ENCODE results near the gene TTI1. TPM values are rescaled to one million over a fixed set of nuclear protein-coding genes. Genes with fewer than 3 reads are reported as not detected.

The TTI1 gene
- total and polyA plus RNA-seq, 2 of the 13 experiments (the other 11 are each of a cell fraction or from before 2014, with no cell fraction given): 22.9 to 39.8 TPM

DNA sequence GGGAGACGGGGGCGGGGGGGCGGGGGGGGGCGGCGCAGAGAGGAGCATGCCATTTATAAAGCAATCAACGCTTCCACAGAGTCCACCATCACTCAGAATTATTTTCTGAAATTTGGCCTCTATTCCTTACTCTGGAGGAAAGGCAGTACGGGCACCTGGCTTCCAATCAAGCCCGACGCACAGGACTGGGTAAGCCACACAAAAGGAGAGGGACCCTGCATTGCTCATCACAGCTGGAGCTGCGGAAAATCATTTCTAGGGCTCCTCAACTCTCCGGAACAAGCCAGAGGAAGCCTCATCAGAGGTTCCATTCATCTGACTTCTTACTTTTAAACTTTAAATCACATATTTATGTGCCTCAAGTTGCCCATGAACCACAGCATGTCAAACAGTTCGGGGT lies 55.9 kb downstream of the TTI1 start:
- POLR2A ChIA-PET: no interaction called here
- intact Hi-C loops (cut with micrococcal nuclease; ENCODE audit: unreplicated experiment) (no loop called here), in situ Hi-C loops (cut with HindIII; ENCODE audit: extremely low pct_ligation_motif_present, low pct_unique_long_range_greater_than_20kb) (no loop called here)
- Histone ChIP-seq H3K4me1 (ENCODE audit: insufficient read depth, low read length) (no peaks in the 10 kb centered on the region), H3K36me3 (replicated peaks in 1 of 2; ENCODE audit: control insufficient read depth in 1 of 2, insufficient read depth in 2 of 2, low read length in 2 of 2) (peaks cover 4 to 10% of the 10 kb centered on the region in 2 experiments), H4K20me1 (ENCODE audit: insufficient read depth, low read length) (no peaks in the 10 kb centered on the region), H3K9ac (ENCODE audit: insufficient read depth, low read depth, low read length) (no peak overlapping the region), H3K4me3 (replicated peaks in 1 of 3; ENCODE audit: insufficient read depth in 1 of 3, low read depth in 2 of 3, low read length in 3 of 3) (no peak overlapping the region), H3K9me3 (ENCODE audit: low read length) (no peaks in the 10 kb centered on the region), H3K4me2 (ENCODE audit: low read depth, low read length) (no peak overlapping the region), H3K27me3 (ENCODE audit: control insufficient read depth in 1 of 2, insufficient read depth in 2 of 2, low read length in 2 of 2) (no peaks in the 10 kb centered on the region), H3K27ac (ENCODE audit: extremely low read length, insufficient read depth, low read length) (no peak overlapping the region), H2AFZ (ENCODE audit: low read length) (no peak overlapping the region), H3K79me2 (ENCODE audit: insufficient read depth, low read length) (no peaks in the 10 kb centered on the region)
- 65% methylated on average over 12 of the region's 12 CpGs for WGBS (ENCODE audit: low lambda C conversion rate)
- no peak for ATAC-seq
- FAIRE-seq: no peak
- no TSS peak for BruUV-seq (replicated peaks)
- DNase-seq (ENCODE audit: low spot score): no peak
- CTCF ChIA-PET (ENCODE audit: low intra/inter-chr PET ratio, low total read pairs): no interaction called here
- TF ChIP-seq ETV6 (CRISPR knock-in tag; conservative IDR thresholded peaks at IDR 0.05) (no peak), HNRNPK (IDR thresholded peaks at IDR 0.05; ENCODE audit: low read depth, low read length, poor library complexity, severe bottlenecking) (peak; percentile 15), ZNF143 (CRISPR knock-in tag; IDR thresholded peaks at IDR 0.05) (no peak)
- TF ChIP-seq, protein P1, sequence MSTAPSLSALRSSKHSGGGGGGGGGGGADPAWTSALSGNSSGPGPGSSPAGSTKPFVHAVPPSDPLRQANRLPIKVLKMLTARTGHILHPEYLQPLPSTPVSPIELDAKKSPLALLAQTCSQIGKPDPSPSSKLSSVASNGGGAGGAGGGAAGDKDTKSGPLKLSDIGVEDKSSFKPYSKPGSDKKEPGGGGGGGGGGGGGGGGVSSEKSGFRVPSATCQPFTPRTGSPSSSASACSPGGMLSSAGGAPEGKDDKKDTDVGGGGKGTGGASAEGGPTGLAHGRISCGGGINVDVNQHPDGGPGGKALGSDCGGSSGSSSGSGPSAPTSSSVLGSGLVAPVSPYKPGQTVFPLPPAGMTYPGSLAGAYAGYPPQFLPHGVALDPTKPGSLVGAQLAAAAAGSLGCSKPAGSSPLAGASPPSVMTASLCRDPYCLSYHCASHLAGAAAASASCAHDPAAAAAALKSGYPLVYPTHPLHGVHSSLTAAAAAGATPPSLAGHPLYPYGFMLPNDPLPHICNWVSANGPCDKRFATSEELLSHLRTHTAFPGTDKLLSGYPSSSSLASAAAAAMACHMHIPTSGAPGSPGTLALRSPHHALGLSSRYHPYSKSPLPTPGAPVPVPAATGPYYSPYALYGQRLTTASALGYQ (CRISPR knock-in tag; IDR thresholded peaks at IDR 0.05): no peak
- TF ChIP-seq, protein P2, sequence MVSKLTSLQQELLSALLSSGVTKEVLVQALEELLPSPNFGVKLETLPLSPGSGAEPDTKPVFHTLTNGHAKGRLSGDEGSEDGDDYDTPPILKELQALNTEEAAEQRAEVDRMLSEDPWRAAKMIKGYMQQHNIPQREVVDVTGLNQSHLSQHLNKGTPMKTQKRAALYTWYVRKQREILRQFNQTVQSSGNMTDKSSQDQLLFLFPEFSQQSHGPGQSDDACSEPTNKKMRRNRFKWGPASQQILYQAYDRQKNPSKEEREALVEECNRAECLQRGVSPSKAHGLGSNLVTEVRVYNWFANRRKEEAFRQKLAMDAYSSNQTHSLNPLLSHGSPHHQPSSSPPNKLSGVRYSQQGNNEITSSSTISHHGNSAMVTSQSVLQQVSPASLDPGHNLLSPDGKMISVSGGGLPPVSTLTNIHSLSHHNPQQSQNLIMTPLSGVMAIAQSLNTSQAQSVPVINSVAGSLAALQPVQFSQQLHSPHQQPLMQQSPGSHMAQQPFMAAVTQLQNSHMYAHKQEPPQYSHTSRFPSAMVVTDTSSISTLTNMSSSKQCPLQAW (CRISPR knock-in tag; IDR thresholded peaks at IDR 0.05): no peak

DNA sequence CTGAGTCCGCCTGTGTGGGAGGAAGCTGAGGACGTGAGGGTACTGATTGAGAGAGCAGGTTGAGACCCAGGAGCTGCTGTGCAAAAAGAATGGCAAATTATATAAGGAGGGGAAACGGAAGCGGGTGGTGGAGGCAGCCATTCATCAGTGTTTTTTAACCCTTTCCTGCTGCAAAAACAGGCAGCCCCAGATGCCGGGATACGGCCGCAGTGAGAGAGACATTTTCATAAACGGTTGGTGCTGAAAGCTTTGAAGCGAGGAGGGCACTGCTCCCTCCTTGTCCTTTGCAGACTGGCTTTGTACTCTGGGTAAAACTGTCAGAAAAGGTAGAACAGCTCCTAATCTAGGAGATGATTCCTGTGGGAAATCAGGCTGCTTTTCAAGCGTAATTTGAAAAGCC lies 56.4 kb downstream of the TTI1 start:
- ChIA-PET CTCF (ENCODE audit: low intra/inter-chr PET ratio, low total read pairs) (no interaction called here), POLR2A (no interaction called here)
- WGBS (ENCODE audit: low lambda C conversion rate): 93% methylated on average over 10 of the region's 10 CpGs
- no peaks in the 10 kb centered on the region for H4K20me1 ChIP-seq (ENCODE audit: insufficient read depth, low read length)
- FAIRE-seq: no peak
- intact Hi-C loops (cut with micrococcal nuclease; ENCODE audit: unreplicated experiment) (no loop called here), in situ Hi-C loops (cut with HindIII; ENCODE audit: extremely low pct_ligation_motif_present, low pct_unique_long_range_greater_than_20kb) (no loop called here)
- no TSS peak for BruUV-seq (replicated peaks)
- H3K27ac ChIP-seq (ENCODE audit: extremely low read length, insufficient read depth, low read length): no peak overlapping the region
- H3K4me1 ChIP-seq (ENCODE audit: insufficient read depth, low read length): no peaks in the 10 kb centered on the region
- H3K27me3 ChIP-seq (ENCODE audit: control insufficient read depth in 1 of 2, insufficient read depth in 2 of 2, low read length in 2 of 2): no peaks in the 10 kb centered on the region
- no peak overlapping the region for H3K4me2 ChIP-seq (ENCODE audit: low read depth, low read length)
- no peak overlapping the region for H2AFZ ChIP-seq (ENCODE audit: low read length)
- no peak overlapping the region for H3K9ac ChIP-seq (ENCODE audit: insufficient read depth, low read depth, low read length)
- TF ChIP-seq ZSCAN30 (CRISPR knock-in tag; IDR thresholded peaks at IDR 0.05): no peak
- peak; percentile 71 for TF ChIP-seq ZNF652 (CRISPR knock-in tag; IDR thresholded peaks at IDR 0.05; ENCODE audit: borderline replicate concordance, low read depth)
- TF ChIP-seq ZNF891 (CRISPR knock-in tag; IDR thresholded peaks at IDR 0.05): no peak
- TF ChIP-seq ZNF567 (CRISPR knock-in tag; IDR thresholded peaks at IDR 0.05; ENCODE audit: borderline replicate concordance): no peak
- no peak for TF ChIP-seq HMGA1 (CRISPR knock-in tag; conservative IDR thresholded peaks at IDR 0.05)
- peaks cover 4 to 9% of the 10 kb centered on the region in 2 experiments for H3K36me3 ChIP-seq (replicated peaks in 1 of 2; ENCODE audit: control insufficient read depth in 1 of 2, insufficient read depth in 2 of 2, low read length in 2 of 2)
- no peak overlapping the region for H3K4me3 ChIP-seq (replicated peaks in 1 of 3; ENCODE audit: insufficient read depth in 1 of 3, low read depth in 2 of 3, low read length in 3 of 3)
- no peak for ATAC-seq
- DNase-seq (ENCODE audit: low spot score): no peak
- H3K79me2 ChIP-seq (ENCODE audit: insufficient read depth, low read length): no peaks in the 10 kb centered on the region
- no peaks in the 10 kb centered on the region for H3K9me3 ChIP-seq (ENCODE audit: low read length)

Measured in HepG2 (cell line).